ENCODE data around the gene PHB1. TPM values are rescaled to one million over a fixed set of nuclear protein-coding genes. Genes with fewer than 3 reads are reported as not detected.

PHB1 gene
- total RNA-seq, 2 donors from 2014 or later: 229 to 487 TPM

DNA sequence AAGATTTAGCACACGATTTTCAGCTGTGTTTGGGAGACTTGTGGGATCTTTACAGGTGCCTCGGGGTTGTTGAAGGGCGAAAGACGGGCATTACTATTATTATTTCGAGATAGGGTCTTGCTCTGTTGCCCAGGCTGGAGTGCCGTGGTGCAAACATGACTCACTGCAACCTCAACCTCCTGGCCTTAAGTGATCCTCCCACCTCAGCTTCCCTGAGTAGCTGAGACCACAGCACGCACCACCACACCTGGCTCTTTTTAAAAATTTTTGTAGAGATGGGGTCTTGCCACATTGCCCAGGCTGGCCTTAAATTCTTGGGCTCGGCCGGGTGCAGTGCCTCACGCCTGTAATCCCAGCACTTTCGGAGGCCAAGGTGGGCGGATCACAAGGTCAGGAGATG lies 29.7 kb upstream of the PHB1 start:
- TF ChIP-seq, protein P1, sequence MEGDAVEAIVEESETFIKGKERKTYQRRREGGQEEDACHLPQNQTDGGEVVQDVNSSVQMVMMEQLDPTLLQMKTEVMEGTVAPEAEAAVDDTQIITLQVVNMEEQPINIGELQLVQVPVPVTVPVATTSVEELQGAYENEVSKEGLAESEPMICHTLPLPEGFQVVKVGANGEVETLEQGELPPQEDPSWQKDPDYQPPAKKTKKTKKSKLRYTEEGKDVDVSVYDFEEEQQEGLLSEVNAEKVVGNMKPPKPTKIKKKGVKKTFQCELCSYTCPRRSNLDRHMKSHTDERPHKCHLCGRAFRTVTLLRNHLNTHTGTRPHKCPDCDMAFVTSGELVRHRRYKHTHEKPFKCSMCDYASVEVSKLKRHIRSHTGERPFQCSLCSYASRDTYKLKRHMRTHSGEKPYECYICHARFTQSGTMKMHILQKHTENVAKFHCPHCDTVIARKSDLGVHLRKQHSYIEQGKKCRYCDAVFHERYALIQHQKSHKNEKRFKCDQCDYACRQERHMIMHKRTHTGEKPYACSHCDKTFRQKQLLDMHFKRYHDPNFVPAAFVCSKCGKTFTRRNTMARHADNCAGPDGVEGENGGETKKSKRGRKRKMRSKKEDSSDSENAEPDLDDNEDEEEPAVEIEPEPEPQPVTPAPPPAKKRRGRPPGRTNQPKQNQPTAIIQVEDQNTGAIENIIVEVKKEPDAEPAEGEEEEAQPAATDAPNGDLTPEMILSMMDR (IDR thresholded peaks at IDR 0.05): no peak
- Histone ChIP-seq H3K4me3 (no peak overlapping the region), H3K4me1 (no peaks in the 10 kb centered on the region), H3K9ac (ENCODE audit: low read depth in 2 of 2, low read length in 2 of 2) (no peak overlapping the region), H3K27me3 (peaks cover 8% of the 10 kb centered on the region), H3K27ac (no peak overlapping the region), H3K36me3 (no peaks in the 10 kb centered on the region), H3K9me3 (no peaks in the 10 kb centered on the region)
- DNase-seq: no peak
- intact Hi-C loops (cut with DNase I): no loop called here

DNA sequence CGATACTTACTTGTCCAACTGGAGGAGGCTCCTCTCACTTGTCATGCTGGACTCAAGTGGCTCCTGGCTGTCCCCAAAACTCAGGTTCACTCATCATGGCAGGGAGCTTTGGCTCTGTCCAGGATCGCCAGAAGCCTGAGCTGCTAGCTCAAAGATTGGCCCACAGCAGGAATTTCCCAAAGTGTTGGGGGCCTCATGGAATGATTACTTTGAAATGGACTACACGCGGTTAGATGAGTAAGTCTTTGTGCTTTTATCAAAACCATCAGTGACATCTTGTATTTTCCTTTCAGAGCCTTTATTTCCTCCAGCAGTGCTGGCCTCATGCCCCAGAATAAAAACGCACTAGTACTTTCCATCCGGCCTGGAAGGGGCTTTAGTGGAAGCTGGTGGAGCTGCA lies 29.2 kb upstream of the PHB1 start:
- Histone ChIP-seq H3K27ac (no peak overlapping the region), H3K27me3 (peaks cover 11% of the 10 kb centered on the region), H3K36me3 (no peaks in the 10 kb centered on the region), H3K4me1 (no peaks in the 10 kb centered on the region), H3K4me3 (no peak overlapping the region), H3K9ac (ENCODE audit: low read depth in 2 of 2, low read length in 2 of 2) (no peak overlapping the region), H3K9me3 (no peaks in the 10 kb centered on the region)
- TF ChIP-seq, protein P1 (IDR thresholded peaks at IDR 0.05): no peak
- intact Hi-C loops (cut with DNase I): no loop called here
- no peak for DNase-seq

DNA sequence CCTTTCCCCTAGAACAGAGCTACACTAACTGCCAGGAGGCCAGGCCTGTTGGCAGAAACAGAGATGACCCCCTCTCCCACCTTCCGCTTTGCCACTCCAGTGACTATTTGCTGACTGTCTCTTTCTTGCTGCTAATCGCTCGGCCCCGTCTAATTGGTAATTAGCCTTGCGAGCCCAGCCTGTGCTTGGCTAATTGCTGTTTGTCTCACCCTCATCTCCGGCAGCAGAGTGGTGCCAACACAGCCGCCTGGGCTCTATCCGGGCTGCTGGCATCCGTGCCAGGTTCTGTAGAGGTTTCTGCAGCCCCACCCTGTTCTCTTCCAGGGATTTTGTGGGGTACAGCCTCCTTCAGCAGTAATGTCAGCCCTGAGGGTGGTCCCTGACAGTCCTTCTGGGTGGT lies 27.4 kb upstream of the PHB1 start:
- Histone ChIP-seq H3K36me3 (no peaks in the 10 kb centered on the region), H3K9ac (ENCODE audit: low read depth in 2 of 2, low read length in 2 of 2) (no peak overlapping the region), H3K27me3 (peaks cover 11% of the 10 kb centered on the region), H3K4me3 (no peak overlapping the region), H3K27ac (no peak overlapping the region), H3K9me3 (no peaks in the 10 kb centered on the region), H3K4me1 (no peaks in the 10 kb centered on the region)
- intact Hi-C loops (cut with DNase I): no loop called here
- TF ChIP-seq, protein P1 (IDR thresholded peaks at IDR 0.05): no peak
- DNase-seq: no peak

DNA sequence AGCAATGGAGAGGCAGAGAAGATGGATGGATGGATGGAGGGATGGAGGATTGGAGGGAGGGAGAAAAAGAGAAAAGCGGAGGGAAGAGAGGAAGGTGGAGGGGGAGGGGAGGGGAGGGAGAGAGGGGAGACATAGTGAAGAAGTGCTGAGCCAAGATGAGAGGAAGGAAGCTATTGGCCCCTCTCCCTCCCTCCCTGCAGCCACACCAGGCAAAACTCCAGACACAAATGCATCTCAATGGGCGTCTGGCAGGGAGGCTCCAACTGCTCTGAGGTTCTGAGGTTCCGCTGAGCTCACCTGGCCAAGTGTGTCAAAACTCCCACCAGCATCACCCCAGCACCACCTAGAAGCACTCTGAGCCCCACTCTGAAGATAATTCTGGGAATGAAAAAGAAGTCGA lies 26.9 kb upstream of the PHB1 start:
- TF ChIP-seq, protein P1 (IDR thresholded peaks at IDR 0.05): no peak
- H3K27me3 ChIP-seq: peaks cover 11% of the 10 kb centered on the region

DNA sequence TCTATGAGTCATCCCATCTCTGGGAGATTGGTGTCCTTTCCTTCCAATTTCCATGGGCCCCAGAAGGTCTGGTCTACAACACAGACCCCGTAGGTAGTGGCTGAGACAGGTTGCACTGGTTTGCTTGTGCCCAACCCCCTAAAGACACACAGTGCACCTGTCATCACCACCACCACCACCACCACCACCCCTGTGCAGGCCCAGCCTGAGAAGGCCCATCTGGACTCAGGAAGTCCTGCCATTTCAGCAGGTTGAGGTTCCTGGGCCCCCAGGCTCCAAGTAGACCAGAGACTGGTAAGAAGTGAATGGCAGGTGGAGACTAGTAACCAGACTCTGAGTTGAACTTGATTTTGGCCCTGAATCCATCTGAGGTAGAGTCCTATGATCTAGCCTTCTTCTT lies 25.9 kb upstream of the PHB1 start:
- no peak overlapping the region for H3K4me3 ChIP-seq
- H3K9me3 ChIP-seq: no peaks in the 10 kb centered on the region
- DNase-seq: no peak
- intact Hi-C loops (cut with DNase I): no loop called here
- no peak overlapping the region for H3K27ac ChIP-seq
- H3K36me3 ChIP-seq: no peaks in the 10 kb centered on the region
- H3K9ac ChIP-seq (ENCODE audit: low read depth in 2 of 2, low read length in 2 of 2): no peak overlapping the region
- H3K4me1 ChIP-seq: no peaks in the 10 kb centered on the region
- TF ChIP-seq, protein P1 (IDR thresholded peaks at IDR 0.05): no peak
- H3K27me3 ChIP-seq: peaks cover 11% of the 10 kb centered on the region

More for the DNA sequence above, 26.9 kb upstream of the PHB1 start:
- Histone ChIP-seq H3K36me3 (no peaks in the 10 kb centered on the region), H3K27ac (no peak overlapping the region), H3K4me1 (no peaks in the 10 kb centered on the region), H3K4me3 (no peak overlapping the region), H3K9ac (ENCODE audit: low read depth in 2 of 2, low read length in 2 of 2) (no peak overlapping the region), H3K9me3 (no peaks in the 10 kb centered on the region)
- DNase-seq: no peak
- intact Hi-C loops (cut with DNase I): no loop called here
